HUES6 (cell line): ENCODE measurements around the gene ZDHHC9.
A peak's percentile ranks its signal among the peaks of the same experiment; 100 is the strongest.

ENCODE experiments used
- H3K27ac ChIP-seq: 2 replicates; pipeline ENCODE4 v1.7.0; 2013; ENCODE audit warnings: low read depth, mild to moderate bottlenecking, low read length, inconsistent platforms
- H3K27me3 ChIP-seq: 2 replicates; pipeline ENCODE4 v1.6.1; 2013; ENCODE audit warnings: low read length; ENCODE audit not compliant: control insufficient read depth, insufficient read depth
- H3K36me3 ChIP-seq: 2 replicates; pipeline ENCODE4 v1.6.1; 2013; ENCODE audit warnings: low read length; ENCODE audit not compliant: control insufficient read depth, insufficient read depth
- H3K4me1 ChIP-seq: 2 replicates; pipeline ENCODE4 v1.6.1; 2013; ENCODE audit warnings: low read length; ENCODE audit not compliant: control insufficient read depth, insufficient read depth
- H3K4me3 ChIP-seq: 2 replicates; pipeline ENCODE4 v1.5.1; 2013; ENCODE audit warnings: low read depth, low read length
- H3K9ac ChIP-seq: one replicate; pipeline ENCODE4 v1.6.1; 2013; ENCODE audit warnings: mild to moderate bottlenecking, low read length
- H3K9me3 ChIP-seq: 2 replicates; pipeline ENCODE4 v1.6.1; 2013; ENCODE audit warnings: low read depth, low read length; ENCODE audit not compliant: control insufficient read depth, insufficient read depth

ZDHHC9 gene

GRCh38 chrX:129842510-129843208 is 1.0 kb downstream of the ZDHHC9 start:
- H3K36me3 ChIP-seq: peaks cover 24% of the 10 kb centered on the region
- no peaks in the 10 kb centered on the region for H3K9me3 ChIP-seq
- peak overlapping the region; percentile 78 for H3K4me3 ChIP-seq
- H3K27ac ChIP-seq: peak overlapping the region; percentile 41; the same call in 1 of the 2 replicates
- peaks cover 9% of the 10 kb centered on the region; the same call in 1 of the 2 replicates for H3K27me3 ChIP-seq
- H3K4me1 ChIP-seq: peaks cover 13% of the 10 kb centered on the region; the same call in 1 of the 2 replicates
- H3K9ac ChIP-seq: peak overlapping the region; percentile 91

- Histone ChIP-seq H3K9me3 (no peaks in the 10 kb centered on the region), H3K27ac (no peak overlapping the region), H3K27me3 (peaks cover 2% of the 10 kb centered on the region; the same call in 1 of the 2 replicates)
Observed at GRCh38 chrX:129840344-129840743, 3.3 kb downstream of the ZDHHC9 start.

GRCh38 chrX:129836827-129837226 is 6.9 kb downstream of the ZDHHC9 start:
- no peaks in the 10 kb centered on the region for H3K9me3 ChIP-seq
- peaks cover 42% of the 10 kb centered on the region for H3K36me3 ChIP-seq
- H3K27ac ChIP-seq: no peak overlapping the region
- H3K9ac ChIP-seq: no peak overlapping the region
- no peak overlapping the region for H3K4me3 ChIP-seq
- H3K4me1 ChIP-seq: peaks cover 7% of the 10 kb centered on the region; the same call in 1 of the 2 replicates
- no peaks in the 10 kb centered on the region; the same call in 1 of the 2 replicates for H3K27me3 ChIP-seq

More at GRCh38 chrX:129840344-129840743, 3.3 kb downstream of the ZDHHC9 start:
- Histone ChIP-seq H3K4me3 (no peak overlapping the region), H3K9ac (no peak overlapping the region), H3K4me1 (peaks cover 13% of the 10 kb centered on the region; the same call in 1 of the 2 replicates), H3K36me3 (peaks cover 39% of the 10 kb centered on the region)

GRCh38 chrX:129833153-129833990 is 10.3 kb downstream of the ZDHHC9 start:
- H3K27ac ChIP-seq: no peak overlapping the region
- no peaks in the 10 kb centered on the region; the same call in 1 of the 2 replicates for H3K27me3 ChIP-seq
- peaks cover 37% of the 10 kb centered on the region for H3K36me3 ChIP-seq
- H3K9ac ChIP-seq: no peak overlapping the region
- no peaks in the 10 kb centered on the region for H3K9me3 ChIP-seq
- no peak overlapping the region for H3K4me3 ChIP-seq
- H3K4me1 ChIP-seq: no peaks in the 10 kb centered on the region

- Histone ChIP-seq H3K27ac (no peak overlapping the region), H3K9me3 (no peaks in the 10 kb centered on the region), H3K27me3 (no peaks in the 10 kb centered on the region), H3K36me3 (peaks cover 26% of the 10 kb centered on the region), H3K9ac (no peak overlapping the region), H3K4me3 (no peak overlapping the region), H3K4me1 (peaks cover under 1% of the 10 kb centered on the region; the same call in 1 of the 2 replicates)
Observed at GRCh38 chrX:129831091-129831885, 12.4 kb downstream of the ZDHHC9 start.

GRCh38 chrX:129830494-129830893 is 13.2 kb downstream of the ZDHHC9 start:
- Histone ChIP-seq H3K4me1 (peaks cover 4% of the 10 kb centered on the region; the same call in 1 of the 2 replicates), H3K36me3 (peaks cover 30% of the 10 kb centered on the region), H3K27ac (no peak overlapping the region), H3K9ac (no peak overlapping the region), H3K4me3 (no peak overlapping the region), H3K27me3 (no peaks in the 10 kb centered on the region), H3K9me3 (no peaks in the 10 kb centered on the region)

- peaks cover 39% of the 10 kb centered on the region for H3K36me3 ChIP-seq
- H3K9ac ChIP-seq: no peak overlapping the region
- H3K27ac ChIP-seq: no peak overlapping the region
- H3K4me3 ChIP-seq: no peak overlapping the region
- no peaks in the 10 kb centered on the region for H3K9me3 ChIP-seq
- H3K27me3 ChIP-seq: no peaks in the 10 kb centered on the region
- H3K4me1 ChIP-seq: peaks cover 4% of the 10 kb centered on the region; the same call in 1 of the 2 replicates
Observed at GRCh38 chrX:129825746-129826505, 17.8 kb downstream of the ZDHHC9 start.

GRCh38 chrX:129824620-129825019 is 19.1 kb downstream of the ZDHHC9 start:
- Histone ChIP-seq H3K9me3 (no peaks in the 10 kb centered on the region), H3K27ac (no peak overlapping the region), H3K36me3 (peaks cover 37% of the 10 kb centered on the region), H3K27me3 (no peaks in the 10 kb centered on the region), H3K4me1 (peaks cover 4% of the 10 kb centered on the region; the same call in 1 of the 2 replicates), H3K9ac (no peak overlapping the region), H3K4me3 (no peak overlapping the region)

- Histone ChIP-seq H3K4me1 (peaks cover 4% of the 10 kb centered on the region; the same call in 1 of the 2 replicates), H3K27me3 (no peaks in the 10 kb centered on the region), H3K4me3 (no peak overlapping the region), H3K9me3 (no peaks in the 10 kb centered on the region), H3K36me3 (peaks cover 27% of the 10 kb centered on the region), H3K27ac (no peak overlapping the region), H3K9ac (no peak overlapping the region)
Observed at GRCh38 chrX:129823522-129823921, 20.2 kb downstream of the ZDHHC9 start.

GRCh38 chrX:129823115-129823514 is 20.6 kb downstream of the ZDHHC9 start:
- no peaks in the 10 kb centered on the region for H3K27me3 ChIP-seq
- peaks cover 28% of the 10 kb centered on the region for H3K36me3 ChIP-seq
- no peaks in the 10 kb centered on the region for H3K9me3 ChIP-seq
- H3K9ac ChIP-seq: no peak overlapping the region
- peaks cover 4% of the 10 kb centered on the region; the same call in 1 of the 2 replicates for H3K4me1 ChIP-seq
- no peak overlapping the region for H3K4me3 ChIP-seq
- no peak overlapping the region for H3K27ac ChIP-seq
